Measurements from ENCODE around the gene HEMGN. TPM values are rescaled to one million over a fixed set of nuclear protein-coding genes. Genes with fewer than 3 reads are reported as not detected.

Gene HEMGN
- total and polyA plus RNA-seq, 2 experiments from 2014 or later = not detected

DNA sequence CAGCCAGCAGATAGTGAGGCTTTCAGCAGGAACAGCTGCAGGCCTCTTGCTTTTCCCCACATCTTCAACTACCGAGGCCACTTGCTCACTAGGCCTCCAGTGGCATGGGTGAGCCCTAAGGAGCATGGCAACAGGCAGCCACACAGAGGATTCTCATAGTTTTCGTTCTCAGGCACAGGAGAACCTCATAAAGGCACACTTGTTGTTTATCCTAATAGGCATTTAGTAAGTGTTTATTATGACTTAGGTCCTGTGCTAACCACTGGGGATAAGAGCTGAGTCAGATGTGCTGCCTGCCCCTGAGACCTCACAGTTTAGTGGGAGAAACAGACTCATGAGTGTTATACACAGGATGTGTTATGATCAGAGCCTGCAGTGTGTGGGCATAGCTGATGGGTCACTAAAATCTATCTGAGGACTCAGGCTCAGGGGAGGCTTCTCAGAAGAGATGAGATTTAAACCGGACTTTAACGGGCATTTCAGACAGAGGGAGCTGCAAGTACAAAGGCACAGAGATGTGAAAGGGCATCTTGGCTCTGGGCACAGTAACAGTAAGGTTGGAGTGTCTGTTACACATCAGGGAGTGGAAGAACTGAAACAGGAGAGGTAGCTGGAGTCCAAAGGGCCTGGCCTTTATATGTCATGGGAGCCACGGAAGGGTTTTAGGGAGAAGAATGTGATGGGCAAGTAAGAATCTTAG lies 21.0 kb upstream of the HEMGN start:
- Histone ChIP-seq H3K9me2 (ENCODE audit: insufficient read depth) (no peaks in the 10 kb centered on the region), H3K79me2 (replicated peaks; ENCODE audit: insufficient read depth) (no peaks in the 10 kb centered on the region), H3K36me3 (ENCODE audit: insufficient read depth) (no peaks in the 10 kb centered on the region), H3K4me1 (ENCODE audit: insufficient read depth) (no peaks in the 10 kb centered on the region), H4K20me1 (replicated peaks; ENCODE audit: insufficient read depth) (0 out of 2 replicates have a peak, but pooled peaks cover 2% of the 10 kb centered on the region), H3F3A (replicated peaks; ENCODE audit: low read depth) (no peaks in the 10 kb centered on the region), H3K4me2 (no peak overlapping the region), H3K27me3 (ENCODE audit: insufficient read depth) (no peaks in the 10 kb centered on the region; the same call in 1 of the 2 replicates), H2AFZ (no peak overlapping the region), H3K4me3 (no peak overlapping the region), H3K27ac (ENCODE audit: low read depth) (no peak overlapping the region)
- Mint-ChIP-seq H3K9me3 (no peaks in the 10 kb centered on the region), H3K27ac (no peak overlapping the region), H3K4me1 (no peaks in the 10 kb centered on the region), H3K36me3 (ENCODE audit: low read depth) (no peaks in the 10 kb centered on the region), H3K4me3 (no peak overlapping the region), H3K27me3 (ENCODE audit: insufficient read depth, low read depth, poor library complexity) (peaks cover 2% of the 10 kb centered on the region)
- DNase-seq (ENCODE audit: low spot score) = no peak
- TF ChIP-seq NANOG (IDR thresholded peaks at IDR 0.05; ENCODE audit: borderline replicate concordance) (no peak), EZH2 (IDR thresholded peaks at IDR 0.05; ENCODE audit: low read depth, unreplicated experiment) (no peak), ZNF331 (CRISPR knock-in tag; IDR thresholded peaks at IDR 0.05; ENCODE audit: low read depth) (no peak), EZH2phosphoT487 (IDR thresholded peaks at IDR 0.05; ENCODE audit: unreplicated experiment) (no peak), CREB1 (CRISPR knock-in tag; IDR thresholded peaks at IDR 0.05; ENCODE audit: low read depth) (no peak), JUNB (IDR thresholded peaks at IDR 0.05; ENCODE audit: unreplicated experiment) (no peak), STAT1 (IDR thresholded peaks at IDR 0.05; ENCODE audit: unreplicated experiment) (no peak), ZNF114 (CRISPR knock-in tag; IDR thresholded peaks at IDR 0.05) (no peak), POLR2AphosphoS5 (IDR thresholded peaks at IDR 0.05; ENCODE audit: low read depth) (no peak)
- TF ChIP-seq, protein P1, sequence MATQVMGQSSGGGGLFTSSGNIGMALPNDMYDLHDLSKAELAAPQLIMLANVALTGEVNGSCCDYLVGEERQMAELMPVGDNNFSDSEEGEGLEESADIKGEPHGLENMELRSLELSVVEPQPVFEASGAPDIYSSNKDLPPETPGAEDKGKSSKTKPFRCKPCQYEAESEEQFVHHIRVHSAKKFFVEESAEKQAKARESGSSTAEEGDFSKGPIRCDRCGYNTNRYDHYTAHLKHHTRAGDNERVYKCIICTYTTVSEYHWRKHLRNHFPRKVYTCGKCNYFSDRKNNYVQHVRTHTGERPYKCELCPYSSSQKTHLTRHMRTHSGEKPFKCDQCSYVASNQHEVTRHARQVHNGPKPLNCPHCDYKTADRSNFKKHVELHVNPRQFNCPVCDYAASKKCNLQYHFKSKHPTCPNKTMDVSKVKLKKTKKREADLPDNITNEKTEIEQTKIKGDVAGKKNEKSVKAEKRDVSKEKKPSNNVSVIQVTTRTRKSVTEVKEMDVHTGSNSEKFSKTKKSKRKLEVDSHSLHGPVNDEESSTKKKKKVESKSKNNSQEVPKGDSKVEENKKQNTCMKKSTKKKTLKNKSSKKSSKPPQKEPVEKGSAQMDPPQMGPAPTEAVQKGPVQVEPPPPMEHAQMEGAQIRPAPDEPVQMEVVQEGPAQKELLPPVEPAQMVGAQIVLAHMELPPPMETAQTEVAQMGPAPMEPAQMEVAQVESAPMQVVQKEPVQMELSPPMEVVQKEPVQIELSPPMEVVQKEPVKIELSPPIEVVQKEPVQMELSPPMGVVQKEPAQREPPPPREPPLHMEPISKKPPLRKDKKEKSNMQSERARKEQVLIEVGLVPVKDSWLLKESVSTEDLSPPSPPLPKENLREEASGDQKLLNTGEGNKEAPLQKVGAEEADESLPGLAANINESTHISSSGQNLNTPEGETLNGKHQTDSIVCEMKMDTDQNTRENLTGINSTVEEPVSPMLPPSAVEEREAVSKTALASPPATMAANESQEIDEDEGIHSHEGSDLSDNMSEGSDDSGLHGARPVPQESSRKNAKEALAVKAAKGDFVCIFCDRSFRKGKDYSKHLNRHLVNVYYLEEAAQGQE (IDR thresholded peaks at IDR 0.05; ENCODE audit: unreplicated experiment) = no peak
- TF ChIP-seq, protein P2, sequence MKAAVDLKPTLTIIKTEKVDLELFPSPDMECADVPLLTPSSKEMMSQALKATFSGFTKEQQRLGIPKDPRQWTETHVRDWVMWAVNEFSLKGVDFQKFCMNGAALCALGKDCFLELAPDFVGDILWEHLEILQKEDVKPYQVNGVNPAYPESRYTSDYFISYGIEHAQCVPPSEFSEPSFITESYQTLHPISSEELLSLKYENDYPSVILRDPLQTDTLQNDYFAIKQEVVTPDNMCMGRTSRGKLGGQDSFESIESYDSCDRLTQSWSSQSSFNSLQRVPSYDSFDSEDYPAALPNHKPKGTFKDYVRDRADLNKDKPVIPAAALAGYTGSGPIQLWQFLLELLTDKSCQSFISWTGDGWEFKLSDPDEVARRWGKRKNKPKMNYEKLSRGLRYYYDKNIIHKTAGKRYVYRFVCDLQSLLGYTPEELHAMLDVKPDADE (IDR thresholded peaks at IDR 0.05) = no peak
- TF ChIP-seq, protein P3, sequence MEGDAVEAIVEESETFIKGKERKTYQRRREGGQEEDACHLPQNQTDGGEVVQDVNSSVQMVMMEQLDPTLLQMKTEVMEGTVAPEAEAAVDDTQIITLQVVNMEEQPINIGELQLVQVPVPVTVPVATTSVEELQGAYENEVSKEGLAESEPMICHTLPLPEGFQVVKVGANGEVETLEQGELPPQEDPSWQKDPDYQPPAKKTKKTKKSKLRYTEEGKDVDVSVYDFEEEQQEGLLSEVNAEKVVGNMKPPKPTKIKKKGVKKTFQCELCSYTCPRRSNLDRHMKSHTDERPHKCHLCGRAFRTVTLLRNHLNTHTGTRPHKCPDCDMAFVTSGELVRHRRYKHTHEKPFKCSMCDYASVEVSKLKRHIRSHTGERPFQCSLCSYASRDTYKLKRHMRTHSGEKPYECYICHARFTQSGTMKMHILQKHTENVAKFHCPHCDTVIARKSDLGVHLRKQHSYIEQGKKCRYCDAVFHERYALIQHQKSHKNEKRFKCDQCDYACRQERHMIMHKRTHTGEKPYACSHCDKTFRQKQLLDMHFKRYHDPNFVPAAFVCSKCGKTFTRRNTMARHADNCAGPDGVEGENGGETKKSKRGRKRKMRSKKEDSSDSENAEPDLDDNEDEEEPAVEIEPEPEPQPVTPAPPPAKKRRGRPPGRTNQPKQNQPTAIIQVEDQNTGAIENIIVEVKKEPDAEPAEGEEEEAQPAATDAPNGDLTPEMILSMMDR (conservative IDR thresholded peaks at IDR 0.05; ENCODE audit: low read depth in 2 of 2) = no peak
- TF ChIP-seq, protein P4, sequence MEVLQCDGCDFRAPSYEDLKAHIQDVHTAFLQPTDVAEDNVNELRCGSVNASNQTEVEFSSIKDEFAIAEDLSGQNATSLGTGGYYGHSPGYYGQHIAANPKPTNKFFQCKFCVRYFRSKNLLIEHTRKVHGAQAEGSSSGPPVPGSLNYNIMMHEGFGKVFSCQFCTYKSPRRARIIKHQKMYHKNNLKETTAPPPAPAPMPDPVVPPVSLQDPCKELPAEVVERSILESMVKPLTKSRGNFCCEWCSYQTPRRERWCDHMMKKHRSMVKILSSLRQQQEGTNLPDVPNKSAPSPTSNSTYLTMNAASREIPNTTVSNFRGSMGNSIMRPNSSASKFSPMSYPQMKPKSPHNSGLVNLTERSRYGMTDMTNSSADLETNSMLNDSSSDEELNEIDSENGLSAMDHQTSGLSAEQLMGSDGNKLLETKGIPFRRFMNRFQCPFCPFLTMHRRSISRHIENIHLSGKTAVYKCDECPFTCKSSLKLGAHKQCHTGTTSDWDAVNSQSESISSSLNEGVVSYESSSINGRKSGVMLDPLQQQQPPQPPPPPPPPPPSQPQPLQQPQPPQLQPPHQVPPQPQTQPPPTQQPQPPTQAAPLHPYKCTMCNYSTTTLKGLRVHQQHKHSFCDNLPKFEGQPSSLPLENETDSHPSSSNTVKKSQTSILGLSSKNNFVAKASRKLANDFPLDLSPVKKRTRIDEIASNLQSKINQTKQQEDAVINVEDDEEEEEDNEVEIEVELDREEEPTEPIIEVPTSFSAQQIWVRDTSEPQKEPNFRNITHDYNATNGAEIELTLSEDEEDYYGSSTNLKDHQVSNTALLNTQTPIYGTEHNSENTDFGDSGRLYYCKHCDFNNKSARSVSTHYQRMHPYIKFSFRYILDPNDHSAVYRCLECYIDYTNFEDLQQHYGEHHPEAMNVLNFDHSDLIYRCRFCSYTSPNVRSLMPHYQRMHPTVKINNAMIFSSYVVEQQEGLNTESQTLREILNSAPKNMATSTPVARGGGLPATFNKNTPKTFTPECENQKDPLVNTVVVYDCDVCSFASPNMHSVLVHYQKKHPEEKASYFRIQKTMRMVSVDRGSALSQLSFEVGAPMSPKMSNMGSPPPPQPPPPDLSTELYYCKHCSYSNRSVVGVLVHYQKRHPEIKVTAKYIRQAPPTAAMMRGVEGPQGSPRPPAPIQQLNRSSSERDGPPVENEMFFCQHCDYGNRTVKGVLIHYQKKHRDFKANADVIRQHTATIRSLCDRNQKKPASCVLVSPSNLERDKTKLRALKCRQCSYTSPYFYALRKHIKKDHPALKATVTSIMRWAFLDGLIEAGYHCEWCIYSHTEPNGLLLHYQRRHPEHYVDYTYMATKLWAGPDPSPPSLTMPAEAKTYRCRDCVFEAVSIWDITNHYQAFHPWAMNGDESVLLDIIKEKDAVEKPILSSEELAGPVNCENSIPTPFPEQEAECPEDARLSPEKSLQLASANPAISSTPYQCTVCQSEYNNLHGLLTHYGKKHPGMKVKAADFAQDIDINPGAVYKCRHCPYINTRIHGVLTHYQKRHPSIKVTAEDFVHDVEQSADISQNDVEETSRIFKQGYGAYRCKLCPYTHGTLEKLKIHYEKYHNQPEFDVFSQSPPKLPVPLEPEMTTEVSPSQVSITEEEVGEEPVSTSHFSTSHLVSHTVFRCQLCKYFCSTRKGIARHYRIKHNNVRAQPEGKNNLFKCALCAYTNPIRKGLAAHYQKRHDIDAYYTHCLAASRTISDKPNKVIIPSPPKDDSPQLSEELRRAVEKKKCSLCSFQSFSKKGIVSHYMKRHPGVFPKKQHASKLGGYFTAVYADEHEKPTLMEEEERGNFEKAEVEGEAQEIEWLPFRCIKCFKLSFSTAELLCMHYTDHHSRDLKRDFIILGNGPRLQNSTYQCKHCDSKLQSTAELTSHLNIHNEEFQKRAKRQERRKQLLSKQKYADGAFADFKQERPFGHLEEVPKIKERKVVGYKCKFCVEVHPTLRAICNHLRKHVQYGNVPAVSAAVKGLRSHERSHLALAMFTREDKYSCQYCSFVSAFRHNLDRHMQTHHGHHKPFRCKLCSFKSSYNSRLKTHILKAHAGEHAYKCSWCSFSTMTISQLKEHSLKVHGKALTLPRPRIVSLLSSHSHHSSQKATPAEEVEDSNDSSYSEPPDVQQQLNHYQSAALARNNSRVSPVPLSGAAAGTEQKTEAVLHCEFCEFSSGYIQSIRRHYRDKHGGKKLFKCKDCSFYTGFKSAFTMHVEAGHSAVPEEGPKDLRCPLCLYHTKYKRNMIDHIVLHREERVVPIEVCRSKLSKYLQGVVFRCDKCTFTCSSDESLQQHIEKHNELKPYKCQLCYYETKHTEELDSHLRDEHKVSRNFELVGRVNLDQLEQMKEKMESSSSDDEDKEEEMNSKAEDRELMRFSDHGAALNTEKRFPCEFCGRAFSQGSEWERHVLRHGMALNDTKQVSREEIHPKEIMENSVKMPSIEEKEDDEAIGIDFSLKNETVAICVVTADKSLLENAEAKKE (CRISPR knock-in tag; IDR thresholded peaks at IDR 0.05) = no peak
- ATAC-seq = no peak
